ENCODE data around the gene ANKRD52.
"Not testable (repeated sequence)": the region's sequence is repeated elsewhere in the genome, so short reads cannot be mapped to it uniquely, and the experiment has no call there.

The ANKRD52 gene

GRCh38 chr12:56271031-56271430, 12.8 kb upstream of the ANKRD52 start:
- peak; percentile 7 for DNase-seq

- DNase-seq = no peak
Measured at GRCh38 chr12:56267443-56268071, 9.4 kb upstream of the ANKRD52 start.

DNA sequence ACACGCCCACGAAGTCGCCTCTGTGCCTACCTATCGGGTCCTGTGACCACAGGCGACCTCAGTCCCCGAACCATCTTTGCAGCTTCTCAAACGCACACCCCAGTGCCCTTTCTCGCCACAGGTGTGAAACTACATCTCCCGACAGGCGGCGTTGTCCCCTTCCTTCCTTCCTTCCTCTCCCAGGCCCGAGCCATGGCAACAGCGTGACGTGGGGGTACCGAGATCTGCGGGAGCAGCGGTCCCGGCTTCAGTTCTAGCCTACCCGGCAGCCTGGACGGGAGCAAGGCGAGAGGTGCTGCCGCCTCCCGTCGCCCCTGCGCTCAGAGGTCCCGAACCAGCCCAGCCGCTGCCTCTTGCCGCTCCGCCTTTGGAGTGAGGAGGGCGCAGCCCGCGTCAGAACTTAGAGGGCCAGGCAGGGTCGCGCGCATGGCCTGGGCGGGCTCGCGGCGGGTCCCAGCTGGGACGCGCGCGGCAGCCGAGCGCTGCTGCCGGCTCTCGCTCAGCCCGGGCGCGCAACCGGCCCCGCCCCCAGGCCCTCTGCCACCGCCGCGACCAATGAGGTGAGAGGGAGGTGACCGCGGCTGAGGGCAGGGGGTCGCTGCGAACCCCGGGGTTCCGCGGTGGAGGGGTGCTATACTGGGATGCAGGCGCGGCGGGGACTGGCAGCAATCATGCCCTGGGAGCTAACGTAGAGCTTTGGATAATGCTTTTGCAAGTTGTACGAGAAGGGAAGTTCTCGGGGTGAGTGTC, 8.7 kb upstream of the ANKRD52 start, which contains the start of gene COQ10A:
Gene COQ10A, plus strand, starts transcription at position 250 of the 750 bp plus-strand sequence. Its CDS starts 177 bp downstream, at position 427.
- peak; percentile 94 for DNase-seq

DNA sequence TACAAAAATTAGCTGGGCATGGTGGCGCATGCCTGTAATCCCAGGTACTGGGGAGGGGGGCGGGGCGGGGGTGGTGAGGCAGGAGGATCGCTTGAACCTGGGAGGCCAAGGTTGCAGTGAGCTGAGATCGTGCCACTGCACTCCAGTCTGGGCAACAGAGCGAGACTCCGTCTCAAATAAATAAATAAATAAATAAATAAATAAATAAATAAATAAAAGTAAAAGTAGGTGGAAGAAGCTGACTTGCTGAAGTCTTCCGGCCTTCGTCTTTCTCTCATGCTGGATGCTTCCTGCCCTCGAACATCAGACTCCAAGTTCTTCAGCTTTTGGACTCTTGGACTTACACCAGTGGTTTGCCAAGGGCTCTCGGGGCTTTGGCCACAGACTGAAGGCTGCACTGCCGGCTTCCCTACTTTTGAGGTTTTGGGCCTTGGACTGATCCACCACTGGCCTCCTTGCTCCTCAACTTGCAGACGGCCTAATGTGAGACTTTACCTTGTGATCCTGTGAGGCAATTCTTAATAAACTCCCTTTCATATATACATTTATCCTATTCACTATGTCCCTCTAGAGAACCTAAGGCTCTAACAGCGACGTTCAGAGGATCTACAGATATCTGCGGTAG, 8.0 kb upstream of the ANKRD52 start:
- not testable (repeated sequence) for DNase-seq

- DNase-seq = not testable (repeated sequence)
Measured at GRCh38 chr12:56262955-56263354, 4.8 kb upstream of the ANKRD52 start.

DNA sequence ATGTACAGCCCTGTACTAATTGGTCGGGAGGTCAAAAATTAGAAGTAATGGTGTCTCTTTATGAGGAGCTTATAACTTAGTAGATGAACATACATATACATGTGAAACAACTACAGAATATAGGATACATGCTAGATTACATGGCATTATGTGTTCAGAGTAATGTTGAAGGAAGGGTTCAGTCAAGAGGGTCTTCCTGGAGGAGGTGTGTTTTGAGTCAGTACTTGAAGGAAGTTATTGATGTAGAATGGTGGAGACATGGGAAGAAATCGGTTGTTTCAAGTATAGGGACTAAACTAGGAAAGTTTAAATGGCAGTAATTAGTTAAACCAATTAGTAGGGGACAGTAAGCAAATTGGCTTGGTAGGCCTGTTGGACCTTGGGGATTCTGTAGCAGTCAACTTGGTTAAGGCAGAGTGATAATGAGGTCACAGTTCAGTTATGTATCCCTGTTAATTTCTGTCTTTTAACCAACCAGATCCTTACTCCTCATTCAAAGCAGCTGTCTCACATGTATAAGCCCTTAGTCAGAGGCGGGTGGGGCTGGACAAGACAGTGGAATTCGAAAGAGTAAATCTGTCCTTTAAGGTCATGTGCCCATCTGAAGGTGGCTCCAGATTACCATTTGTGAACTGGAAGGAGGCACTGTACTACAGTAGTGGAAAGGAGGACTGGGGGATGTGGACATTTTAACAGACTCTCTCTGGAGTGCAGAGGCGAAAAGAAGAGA, 3.5 kb upstream of the ANKRD52 start:
- DNase-seq = no peak

- DNase-seq = no peak
Measured at GRCh38 chr12:56260921-56261320, 2.7 kb upstream of the ANKRD52 start.

DNA sequence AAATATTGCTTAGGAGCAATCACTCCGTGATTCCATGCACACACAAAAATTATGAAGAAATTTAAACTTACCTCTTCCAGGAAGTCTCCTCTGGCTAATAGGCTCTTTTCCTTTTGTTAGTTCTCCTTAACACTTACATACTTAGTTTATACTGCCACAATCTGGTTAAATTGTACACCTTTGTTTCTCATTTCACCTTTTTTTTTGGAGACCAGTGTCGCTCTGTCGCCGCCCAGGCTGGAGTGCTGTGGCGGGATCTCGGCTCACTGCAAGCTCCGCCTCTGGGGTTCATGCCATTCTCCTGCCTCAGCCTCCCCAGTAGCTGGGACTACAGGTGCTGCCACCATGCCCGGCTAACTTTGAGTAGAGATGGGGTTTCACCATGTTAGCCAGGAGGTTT, 2.2 kb upstream of the ANKRD52 start:
- DNase-seq = no peak

DNA sequence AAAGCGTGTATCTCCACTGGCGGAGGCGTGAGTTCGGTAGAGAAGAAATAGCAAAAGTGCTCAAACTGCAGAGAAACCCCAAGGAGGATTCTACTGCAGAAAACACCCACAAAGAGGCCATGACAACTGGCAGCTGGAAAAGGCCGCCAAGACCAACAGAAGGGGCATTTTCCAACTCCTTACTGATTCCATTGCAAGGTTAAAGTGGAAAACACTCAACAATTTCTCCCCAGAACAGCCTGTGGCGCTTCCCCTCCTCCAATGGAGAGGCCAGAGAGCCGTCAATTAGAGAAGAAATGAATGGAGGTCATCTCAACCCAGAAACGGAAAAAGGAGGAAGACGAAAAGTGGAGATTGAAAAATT, 618 bp upstream of the ANKRD52 start:
- no peak for DNase-seq

DNA sequence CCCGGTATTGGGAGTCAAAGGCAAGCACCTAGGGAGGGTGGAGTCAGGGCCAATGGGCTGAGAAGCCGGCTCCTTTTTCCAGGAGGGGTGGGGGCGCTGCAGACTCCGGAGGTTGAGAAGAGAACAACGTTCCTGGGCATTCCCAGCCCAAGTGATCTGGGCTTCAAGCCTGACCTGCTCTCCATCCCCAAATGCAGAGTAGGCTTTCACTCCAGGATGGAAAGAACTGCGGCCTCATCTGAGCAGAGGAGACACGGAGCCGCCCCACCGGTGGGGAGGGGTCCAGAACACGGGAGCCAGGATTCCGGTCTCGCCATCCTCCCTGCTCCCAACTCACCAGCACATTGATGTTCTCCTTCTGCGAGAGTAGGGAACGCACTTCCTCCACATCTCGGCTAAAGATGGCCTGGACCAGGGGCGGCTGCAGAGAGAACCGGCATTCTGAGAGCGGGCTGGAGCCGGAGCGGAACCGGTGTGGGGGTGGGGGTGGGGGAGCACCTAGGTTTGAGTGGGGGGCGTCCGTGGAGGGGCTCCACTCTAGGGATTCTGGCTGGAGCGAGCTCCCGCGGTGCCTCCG, 605 bp downstream of the ANKRD52 start:
- DNase-seq = peak; percentile 52

- DNase-seq = no peak
Measured at GRCh38 chr12:56257071-56257470, 1.1 kb downstream of the ANKRD52 start.

DNA sequence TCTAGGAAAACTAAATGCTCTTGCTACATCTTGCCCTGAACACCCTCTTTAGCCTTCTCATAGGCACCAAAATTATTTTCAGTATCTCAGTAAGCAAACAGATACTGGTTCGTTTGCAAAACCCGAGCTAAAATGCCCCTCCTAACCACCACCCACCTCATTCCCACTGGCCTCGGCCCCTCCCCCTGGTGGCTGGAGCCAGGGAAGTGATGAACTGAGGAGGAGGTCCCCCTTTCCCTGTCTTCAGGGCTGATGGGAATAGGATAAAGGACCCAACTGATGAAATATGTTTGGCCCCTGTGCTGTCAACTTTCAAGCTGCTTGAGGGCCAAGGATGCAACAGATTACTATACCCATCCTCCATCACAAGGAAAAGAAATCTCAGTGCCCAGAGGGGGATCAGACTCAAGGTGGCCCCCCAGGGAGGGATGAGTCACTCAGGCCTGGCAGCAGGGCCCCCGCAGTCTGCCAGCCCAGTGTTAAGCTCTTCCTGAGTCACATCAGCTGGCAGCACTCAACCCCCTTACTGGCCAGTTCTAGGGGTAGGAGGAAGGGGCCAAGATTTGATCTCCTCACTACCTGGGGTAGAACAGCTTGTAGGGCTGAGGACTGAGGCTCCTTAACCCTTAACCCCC, 1.7 kb downstream of the ANKRD52 start:
- no peak for DNase-seq

- no peak for DNase-seq
Measured at GRCh38 chr12:56255671-56256070, 2.5 kb downstream of the ANKRD52 start.

GRCh38 chr12:56253091-56253490, 5.1 kb downstream of the ANKRD52 start:
- DNase-seq = no peak

DNA sequence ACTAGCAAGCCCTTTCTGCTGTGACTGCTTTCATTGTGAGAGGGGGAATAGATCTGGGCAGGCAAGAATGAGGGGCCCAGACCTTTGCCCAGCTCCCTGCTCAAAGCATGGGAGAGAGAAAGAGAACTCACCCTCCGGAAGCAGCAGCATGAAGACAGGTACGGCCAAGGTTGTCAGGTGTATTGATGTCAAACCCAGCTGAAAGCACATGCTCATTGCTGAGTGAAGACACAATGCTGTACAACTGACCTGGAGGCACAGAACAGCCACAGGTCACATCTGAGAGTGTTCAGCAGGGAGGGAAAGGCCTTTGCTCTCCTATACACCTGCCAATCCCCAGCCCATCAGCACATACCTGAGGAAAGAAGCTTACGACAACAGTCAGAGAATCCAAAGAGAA, 5.5 kb downstream of the ANKRD52 start:
- DNase-seq = no peak

DNA sequence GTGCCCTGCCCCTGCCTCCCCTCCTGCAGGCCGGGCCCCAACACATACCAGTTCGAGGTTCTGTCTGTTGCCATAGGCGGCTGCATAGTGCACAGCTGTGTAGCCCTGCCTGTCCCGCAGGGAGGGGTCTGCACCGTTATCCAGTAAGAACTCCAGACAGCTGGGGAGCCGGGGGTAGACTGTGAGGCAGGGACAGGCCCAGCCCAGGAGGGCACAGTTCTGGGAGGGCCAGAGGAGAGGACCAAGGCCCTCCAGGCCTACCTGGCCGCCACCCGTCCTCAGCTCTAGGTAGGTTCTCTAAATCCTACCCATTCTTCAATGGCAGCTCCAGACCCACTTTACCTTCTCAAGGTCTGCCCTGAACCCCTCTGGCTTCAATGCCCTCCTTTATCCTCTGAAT, 9.5 kb downstream of the ANKRD52 start:
- DNase-seq = no peak

DNA sequence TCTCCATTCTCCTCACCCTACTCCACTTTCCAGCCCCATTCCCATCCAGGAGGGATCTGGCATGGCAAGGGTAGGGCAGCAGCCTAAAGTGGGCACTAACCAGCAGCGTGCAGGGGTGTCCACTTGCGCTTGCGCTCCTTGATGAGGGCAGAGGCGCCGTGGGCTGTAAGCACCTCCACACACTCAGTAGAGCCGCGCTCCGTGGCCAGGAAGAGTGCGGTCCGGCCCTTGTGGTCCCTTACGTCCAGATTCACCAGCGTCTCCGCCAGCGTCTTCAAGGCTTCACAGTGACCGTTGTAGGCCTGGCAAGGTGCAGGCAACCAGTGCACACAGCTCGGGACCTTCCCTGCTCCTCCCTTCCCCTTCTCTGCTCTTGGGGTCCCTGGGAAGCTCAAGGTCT, 10.3 kb downstream of the ANKRD52 start:
- no peak for DNase-seq

GRCh38 chr12:56244494-56244893, 13.7 kb downstream of the ANKRD52 start:
- DNase-seq = no peak

GRCh38 chr12:56243731-56244181, 14.4 kb downstream of the ANKRD52 start:
- DNase-seq = no peak

GRCh38 chr12:56242986-56243385, 15.2 kb downstream of the ANKRD52 start:
- no peak for DNase-seq

DNA sequence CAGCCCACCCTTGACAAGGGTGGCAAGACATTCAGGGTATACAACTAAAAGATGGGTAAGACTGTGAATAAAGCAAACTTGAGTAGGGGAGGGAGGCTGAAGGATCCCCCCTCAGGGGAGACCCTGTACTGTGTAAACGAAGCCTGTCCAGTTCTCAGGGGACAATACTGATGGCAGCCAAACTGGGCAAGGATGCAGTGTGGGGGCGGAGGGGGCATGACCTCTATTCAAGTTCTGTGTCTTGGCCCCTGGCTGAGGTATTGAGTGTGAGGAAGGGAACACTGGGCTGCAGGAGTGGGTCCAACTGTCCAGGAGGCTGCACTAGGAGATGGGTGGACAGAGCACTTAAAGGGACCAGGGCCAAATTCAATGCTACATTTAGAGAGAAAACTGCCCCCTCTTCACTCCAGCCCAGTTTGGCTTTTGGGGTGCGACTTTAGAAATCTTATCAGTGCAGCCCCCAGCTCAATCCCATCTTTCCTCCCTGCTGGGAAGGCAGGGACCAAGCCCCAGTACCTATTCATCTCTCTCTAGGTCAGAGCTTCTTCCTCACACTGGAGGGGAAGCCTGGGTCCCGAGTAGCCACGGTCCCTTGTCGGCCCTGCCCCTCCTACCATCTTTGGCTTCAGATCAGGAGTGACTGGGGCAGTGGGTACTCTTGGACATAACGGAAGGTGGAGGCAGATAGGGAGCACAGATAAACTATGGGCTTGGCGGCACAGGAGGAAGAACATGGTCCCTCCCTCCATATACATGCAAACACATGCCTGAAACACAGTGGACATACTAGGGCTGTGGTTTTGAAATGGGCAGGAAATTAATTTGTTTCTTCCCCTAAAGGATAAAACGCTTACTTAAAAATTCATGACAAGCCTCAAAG, 16.5 kb downstream of the ANKRD52 start:
- DNase-seq = no peak
